Activated CD4-positive, alpha-beta T cell treated with anti-CD3 and anti-CD28 coated beads for 4 hours (primary cell): Measurements from ENCODE around the gene SEPTIN12.

Experiments
- DNase-seq, 2 donors: peaks; one replicate each; pipeline ENCODE4 v3.0.0-alpha.2; 2020

The SEPTIN12 gene, protein sequence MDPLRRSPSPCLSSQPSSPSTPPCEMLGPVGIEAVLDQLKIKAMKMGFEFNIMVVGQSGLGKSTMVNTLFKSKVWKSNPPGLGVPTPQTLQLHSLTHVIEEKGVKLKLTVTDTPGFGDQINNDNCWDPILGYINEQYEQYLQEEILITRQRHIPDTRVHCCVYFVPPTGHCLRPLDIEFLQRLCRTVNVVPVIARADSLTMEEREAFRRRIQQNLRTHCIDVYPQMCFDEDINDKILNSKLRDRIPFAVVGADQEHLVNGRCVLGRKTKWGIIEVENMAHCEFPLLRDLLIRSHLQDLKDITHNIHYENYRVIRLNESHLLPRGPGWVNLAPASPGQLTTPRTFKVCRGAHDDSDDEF

DNA sequence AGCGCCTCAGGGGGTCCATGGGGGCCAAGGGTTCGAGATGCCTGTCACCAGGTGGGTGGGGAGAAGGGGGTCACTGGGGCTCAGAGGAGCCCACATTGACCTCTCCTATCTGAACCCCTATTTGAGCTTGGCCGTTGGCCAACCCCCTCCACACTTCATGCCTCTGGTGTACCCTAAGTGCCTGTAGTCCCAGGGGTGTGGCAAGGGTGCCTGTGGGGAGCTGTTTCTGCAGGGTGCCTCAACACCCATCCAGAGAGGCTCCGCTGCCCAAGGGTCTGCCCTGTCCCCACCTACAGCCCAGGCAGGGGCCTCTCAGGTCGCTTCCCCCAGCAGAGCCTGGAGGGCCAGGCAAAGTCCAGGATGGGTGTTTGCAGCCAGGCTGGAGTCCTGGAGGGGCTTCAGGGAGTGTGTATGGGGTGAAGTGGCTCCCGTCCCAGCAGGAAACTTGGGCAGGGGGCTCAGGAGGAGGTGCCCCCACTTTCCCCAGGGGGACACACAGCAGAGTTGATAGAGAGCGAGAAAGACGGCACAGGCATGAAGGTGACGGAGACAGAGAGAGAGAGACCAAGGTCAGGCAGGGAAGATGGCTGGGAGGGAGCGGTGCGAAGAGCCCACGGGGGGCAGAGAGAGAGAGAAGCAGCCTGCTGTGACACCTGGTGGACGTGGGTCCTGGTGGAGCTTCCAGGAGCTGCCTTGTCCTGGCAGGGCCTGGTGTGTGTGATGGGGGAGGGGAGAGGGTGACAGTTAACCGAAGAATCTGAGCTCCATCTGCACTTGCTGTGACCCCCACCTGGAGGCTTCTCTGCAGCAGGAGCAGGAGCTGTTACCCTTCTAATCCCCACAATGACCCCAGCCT, at the start of gene SEPTIN12:
SEPTIN12 (minus strand) TSS at position 719 of the 856 bp plus-strand sequence; CDS start at position 19, 700 bp downstream.
- DNase-seq, result no peak

DNA sequence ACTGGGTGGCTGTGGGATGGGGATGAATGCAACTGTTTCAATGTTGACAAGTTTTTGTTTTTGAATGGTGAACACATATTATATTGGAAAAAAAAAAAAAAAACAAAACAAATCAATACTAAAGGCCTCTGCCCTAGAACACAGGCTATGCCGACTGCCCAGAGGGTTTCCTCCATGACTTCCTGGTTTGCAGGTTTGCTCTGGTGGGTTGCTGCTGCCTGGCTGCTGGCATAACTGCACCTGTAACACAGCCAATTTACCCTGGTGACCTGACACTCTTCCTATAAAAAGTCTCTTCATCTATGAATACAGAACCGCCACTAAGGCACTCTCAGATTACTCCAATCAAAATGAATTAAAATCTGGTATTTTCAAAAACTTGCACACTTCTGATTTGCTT, 48.6 kb upstream of the SEPTIN12 start:
- no peak for DNase-seq

DNA sequence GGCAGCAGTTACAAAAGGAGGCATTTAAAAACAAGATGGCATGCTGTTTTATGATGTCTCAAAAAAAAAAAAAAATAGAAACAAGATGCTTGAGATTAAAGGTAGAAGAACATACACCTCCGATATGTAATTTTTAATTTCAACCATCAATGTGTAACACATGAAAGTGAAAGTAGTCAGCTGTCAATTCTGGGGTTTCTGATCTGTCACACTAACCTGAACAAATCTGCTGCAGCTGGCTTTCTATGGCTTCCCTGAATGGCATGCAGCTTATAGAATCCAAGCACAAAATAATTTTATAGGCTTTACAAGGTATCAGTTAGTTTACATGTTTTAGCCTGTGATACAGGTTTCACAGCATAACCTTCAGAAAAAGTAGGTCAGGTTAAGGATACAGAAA, 45.4 kb upstream of the SEPTIN12 start:
- no peak for DNase-seq

DNA sequence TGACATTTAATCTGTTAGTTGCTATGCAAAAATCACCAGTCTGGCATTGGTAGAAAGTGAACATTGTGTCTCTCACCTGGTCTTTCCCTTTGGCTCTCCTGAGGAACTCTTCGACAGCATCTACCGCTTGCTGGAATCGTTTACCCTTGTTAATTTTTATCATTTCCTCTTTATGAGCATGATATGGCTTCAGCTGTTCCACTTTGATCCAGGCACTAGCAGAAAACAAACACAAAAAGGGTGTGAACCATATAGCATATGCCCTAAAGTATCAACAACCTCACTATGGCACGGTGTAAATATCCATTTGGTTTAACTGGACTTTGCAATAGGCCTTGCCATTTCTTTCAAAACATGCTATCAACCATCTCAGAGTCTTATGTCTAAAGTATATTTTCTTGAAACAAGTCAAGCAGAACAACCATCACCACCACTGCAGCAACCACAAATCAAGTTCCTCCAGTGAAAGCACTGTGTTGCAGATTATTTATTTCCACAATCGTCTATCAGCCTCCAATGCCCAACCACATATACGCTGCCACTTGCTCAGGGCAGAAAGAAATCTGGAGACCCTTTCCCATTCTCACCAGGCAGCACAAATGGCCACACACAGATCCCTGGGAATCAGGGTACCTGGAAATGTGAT, 44.7 kb upstream of the SEPTIN12 start:
- no peak for DNase-seq

DNA sequence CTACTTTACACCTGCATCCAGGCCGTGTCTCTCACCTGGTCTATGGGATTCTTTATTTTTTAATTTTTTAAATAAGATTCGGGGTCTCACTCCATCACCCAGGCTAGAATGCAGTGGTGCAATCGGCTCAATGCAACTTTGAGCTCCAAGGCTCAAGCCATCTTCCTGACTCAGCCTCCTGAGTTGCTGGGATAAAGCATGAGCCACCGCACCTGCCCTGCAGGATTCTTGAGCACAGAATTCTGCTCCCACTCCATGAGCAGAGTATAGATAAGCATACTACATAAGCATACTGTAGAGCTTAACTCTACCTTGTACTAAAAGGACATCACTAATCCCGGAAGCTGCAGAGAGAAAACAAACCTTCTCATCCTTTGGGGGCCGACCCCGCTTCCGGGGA, 43.5 kb upstream of the SEPTIN12 start:
- DNase-seq, result no peak

DNA sequence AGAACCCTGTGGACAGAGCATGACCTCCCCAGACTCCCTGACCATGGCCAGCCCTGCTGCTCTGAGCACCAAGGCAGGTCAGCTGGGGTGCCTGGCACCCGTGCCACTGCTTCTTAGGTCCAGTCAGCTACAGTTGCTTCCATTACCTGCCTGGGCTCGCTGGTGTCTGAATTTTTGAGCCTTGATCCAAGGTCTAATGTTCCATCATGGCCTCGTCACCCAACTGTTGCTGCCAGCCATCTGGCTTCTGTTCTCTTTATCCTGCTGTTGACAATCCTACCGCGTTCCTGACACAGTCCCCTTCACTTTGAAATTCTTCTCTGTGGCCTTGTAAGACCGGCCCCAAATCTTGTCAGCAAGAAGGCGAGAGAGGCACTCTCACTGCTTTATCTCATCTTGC, 42.3 kb upstream of the SEPTIN12 start:
- no peak for DNase-seq

DNA sequence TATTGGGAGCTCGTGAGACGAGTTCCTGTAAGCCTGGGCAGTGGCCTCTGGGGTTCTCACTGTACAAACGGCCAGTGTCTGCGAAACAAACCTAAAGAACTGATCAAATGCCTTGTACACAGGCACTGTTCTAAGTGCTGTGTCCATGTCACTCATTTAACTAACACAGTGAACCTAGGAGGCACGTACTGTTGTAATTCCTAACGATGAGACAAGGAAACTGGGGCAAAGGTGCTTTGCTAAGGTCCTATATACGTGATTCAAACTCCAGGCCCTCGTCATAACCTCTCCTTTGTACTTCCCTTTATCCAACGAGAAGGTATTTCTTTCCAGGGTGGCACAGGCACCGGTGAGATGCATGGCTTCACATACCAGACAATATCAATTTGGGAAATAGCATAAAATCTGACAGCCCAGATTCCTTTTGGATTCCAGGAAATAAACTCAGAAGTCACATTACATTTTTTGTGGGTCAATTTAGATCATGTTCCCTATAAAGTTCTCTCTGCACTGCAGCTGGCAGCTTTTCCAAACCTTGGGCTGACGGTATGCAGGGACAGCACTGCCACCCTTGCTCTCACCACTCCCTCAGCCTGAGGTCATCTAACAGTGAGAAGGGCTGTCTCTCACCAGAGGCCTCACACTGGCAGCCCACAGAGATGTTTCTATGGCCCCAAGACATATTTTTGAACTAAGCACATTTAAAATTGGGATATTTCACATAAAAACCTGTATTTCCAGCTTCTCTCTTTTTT, 40.6 kb upstream of the SEPTIN12 start:
- no peak for DNase-seq

DNA sequence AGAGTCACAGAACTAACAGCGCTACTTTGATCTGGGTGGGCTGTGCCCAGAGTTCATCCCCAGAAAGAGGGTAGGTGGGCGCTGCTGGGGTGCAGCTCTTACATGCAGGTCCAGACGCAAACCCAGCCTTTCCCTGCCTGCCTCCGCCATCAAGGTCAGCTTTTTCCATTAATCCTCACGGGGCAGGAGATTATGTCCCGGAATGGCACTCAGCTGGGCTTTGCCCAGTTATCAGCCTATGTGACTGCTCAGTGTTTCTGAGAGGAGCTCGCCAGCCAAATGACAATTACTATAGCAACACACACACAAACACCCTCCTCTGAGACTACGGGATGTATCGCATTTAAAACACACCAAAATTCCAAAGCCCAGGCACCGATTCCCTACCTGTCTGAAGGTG, 38.8 kb upstream of the SEPTIN12 start:
- DNase-seq, result no peak

DNA sequence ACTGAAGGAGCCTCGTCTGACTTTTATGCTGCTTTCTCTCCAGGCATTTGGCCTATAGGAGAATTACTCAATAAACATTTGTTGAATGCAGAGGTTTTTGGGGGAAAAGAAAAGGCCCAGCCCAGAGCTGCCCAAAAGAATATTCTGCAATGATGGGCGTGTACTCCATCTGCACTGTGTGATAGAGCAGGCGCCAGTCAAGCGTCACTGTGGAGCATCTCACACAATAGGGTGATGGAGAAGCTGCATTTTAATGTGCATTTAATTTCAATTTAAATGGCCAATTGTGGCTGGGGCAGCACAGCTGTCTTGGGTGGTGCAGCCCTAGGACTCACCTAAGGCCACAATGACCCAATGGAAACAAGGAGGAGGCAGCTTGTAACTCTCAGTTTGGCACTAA, 38.4 kb upstream of the SEPTIN12 start:
- DNase-seq, result no peak

DNA sequence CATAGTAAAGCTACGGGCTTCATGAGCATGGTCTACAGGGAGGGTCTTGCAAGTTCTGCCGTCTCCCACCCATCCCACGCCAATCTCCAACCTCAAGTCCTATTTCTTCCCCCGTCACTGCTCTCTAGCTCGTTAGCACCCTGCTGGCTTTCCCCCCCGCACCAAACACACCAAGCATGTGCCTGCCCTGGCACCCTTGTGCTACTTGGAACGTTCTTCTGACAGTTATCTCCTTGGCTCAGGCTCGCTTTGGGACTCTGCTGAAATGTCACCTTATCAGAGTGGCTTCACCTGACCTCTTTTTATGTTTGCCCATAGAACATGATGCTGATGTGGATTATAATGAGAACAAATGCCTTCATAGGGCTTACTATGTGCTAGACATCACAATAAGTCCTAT, 37.1 kb upstream of the SEPTIN12 start:
- no peak for DNase-seq

DNA sequence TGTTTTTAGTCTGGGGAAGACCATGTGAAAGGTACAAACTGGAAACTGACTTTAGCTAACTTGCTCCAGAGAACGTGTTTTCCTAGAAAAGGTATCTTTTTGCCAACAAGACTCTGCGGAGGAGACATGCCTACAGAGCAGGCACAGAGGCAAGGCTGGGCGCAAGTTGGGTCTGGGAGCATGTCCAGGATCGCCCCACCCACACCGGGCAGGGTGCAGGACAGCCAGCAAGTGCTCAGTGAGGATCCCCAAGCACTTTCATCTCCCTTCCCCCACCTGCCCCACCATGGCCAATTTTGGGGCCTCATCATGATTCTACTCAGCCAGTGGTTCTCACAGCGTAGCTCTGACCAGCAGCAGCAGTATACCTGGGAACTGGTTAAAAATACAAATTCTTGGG, 32.5 kb upstream of the SEPTIN12 start:
- DNase-seq, result no peak

DNA sequence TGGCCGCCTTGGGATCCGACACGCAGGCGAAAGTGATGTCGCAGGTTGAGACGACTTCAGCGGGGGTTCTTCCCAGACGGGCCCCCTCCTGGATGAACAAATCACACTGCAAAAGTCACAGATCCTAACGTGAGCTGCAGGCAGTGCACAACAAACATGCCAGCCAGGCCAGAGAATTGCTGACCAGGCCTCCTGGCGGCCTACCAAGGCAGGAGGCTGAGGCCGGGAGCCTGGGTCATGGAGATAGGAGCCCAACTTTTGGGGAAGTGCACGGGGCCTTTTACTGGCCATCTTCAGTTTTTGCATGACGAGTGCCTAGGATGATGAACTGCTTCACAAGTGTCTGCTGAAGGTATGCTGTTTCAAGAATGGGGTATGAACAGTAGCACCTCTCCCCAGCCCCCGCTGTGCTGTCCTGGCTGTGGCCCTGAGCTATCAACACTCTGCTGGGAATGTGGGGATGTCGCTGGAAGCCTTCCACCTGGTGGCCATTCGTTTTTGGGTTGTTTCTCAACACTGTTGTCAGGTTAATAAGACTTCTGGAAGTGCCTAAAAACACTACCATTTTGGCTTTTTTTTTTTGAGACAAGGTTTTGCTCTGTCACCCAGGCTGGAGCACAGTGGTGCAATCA, 26.5 kb upstream of the SEPTIN12 start:
- no peak for DNase-seq

DNA sequence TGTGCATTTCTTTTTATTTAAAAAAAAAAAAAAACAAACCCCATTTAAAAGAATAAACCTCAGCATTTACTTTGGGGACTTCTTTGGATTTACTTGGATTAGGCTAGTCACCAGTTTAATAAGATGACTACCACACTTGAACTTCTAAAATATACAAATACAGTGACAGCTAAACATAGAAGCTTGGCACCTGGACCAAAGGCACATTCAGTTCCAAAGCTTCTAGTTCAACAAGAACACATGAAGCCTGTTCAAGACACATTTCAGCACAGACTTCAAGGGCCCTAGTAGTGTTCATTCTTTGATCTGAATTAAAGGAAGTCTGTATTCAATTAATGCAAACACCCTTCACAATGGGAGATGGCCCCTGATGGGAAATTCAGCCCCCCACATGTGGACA, 25.9 kb upstream of the SEPTIN12 start:
- DNase-seq, result no peak

DNA sequence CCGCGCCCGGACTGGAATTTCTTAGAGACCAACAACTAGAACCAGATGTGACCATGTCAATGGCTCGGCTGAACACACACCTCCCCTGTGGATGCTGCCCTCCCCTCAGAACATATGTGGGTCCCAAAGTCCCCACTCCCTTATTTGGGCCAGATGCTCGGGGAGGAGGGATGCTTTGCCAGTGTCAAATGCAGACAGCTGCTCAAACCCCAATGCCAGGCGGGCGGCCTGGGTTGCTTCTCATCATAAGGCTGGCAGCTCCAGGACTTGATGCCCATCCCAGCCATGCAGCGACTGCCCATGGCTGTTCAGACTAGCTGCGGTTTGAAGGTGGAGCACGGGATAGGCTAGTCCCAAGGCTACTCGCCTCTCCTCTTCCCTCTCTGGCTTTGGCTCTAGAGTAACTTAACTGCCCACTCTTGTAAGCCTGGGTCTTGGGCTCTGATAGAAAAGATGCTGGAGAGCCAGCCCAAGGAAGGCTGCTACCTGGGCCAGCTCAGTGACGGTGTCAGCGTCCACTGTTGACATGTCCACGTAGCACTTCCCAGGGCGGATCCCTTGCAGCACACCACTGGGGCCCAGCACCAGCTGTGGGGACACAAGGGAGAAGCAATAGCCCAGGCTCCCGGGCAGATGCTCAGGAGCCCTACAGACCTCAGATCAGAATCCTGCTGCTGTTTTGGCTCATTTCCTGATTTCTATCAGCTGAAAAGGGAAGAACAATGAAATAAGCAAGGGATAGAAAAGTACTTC, 25.3 kb upstream of the SEPTIN12 start:
- no peak for DNase-seq

DNA sequence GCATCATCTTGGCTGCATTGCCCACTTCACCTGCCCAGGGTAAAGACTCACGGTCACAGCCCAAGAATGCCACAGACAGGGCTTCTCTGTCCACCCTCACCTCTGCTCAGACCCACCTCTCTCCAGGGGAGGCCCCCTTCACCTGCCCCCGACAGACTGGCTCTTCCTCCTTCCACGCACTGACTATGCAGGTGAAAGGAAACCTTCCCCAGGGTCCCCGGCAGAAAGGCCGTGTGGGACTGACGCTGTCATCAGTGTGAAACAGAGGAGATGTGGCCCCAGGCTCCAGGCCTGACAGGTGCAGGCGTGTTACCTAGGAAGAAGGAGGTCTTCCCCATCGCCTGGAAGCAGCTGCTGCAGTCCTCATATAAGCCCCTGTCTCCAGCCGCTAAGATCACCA, 23.6 kb upstream of the SEPTIN12 start:
- DNase-seq, result no peak

DNA sequence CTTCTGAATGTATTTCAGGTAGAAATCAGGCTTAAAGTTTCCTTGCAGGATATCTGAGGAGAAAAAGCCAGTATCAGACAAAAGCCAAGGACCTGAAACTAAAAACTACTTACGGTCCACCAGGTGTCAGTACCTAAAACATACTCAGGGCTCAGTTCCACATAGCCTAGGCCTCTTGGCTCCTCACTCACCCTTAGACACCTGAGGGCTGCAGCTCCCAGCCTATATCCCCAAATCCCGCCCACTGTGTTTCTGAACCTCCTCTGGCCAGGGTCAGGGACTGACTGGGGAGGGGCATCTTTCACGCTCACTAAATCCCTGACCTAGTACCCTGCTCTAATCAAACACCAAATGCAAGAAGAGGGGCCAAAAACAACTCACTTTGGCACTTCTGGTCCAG, 23.1 kb upstream of the SEPTIN12 start:
- no peak for DNase-seq

DNA sequence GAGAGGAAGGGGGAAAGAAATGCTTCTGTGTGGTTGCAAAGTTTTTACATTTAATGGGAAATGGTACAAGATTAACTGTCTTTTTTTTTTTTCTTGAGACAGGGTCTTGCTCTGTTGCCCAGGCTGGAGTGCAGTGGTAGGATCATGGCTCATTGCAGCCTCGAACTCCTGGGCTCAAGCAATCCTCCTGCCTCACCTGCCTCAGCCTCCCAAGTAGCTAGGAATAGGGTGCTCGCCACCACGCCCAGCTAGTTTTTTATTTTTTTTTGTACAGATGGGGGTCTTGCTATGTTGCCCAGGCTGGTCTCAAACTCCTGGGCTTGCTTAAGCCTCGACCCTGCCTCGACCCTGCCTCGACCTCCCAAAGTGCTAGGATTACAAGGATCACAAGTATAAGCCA, 18.1 kb upstream of the SEPTIN12 start:
- DNase-seq, result no peak

DNA sequence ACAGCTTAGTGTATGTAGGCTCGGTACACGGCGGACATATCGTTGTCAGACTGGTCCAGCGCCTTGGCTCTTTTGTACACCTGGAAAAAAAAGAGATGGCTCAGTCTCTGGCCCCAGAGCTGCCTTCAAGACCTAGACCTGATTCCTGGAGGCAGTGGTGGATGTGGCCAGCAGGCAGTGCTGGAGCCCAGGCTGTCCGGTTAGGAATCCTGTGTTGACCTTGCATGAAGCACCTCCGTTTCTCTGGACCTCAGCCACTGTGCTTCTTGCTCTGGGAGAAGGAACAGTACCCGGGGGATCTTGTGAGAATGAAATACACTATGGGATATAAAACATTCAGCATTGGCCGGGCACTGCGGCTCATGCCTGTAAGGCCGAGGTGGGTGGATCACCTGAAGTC, 17.1 kb upstream of the SEPTIN12 start:
- DNase-seq, result no peak

DNA sequence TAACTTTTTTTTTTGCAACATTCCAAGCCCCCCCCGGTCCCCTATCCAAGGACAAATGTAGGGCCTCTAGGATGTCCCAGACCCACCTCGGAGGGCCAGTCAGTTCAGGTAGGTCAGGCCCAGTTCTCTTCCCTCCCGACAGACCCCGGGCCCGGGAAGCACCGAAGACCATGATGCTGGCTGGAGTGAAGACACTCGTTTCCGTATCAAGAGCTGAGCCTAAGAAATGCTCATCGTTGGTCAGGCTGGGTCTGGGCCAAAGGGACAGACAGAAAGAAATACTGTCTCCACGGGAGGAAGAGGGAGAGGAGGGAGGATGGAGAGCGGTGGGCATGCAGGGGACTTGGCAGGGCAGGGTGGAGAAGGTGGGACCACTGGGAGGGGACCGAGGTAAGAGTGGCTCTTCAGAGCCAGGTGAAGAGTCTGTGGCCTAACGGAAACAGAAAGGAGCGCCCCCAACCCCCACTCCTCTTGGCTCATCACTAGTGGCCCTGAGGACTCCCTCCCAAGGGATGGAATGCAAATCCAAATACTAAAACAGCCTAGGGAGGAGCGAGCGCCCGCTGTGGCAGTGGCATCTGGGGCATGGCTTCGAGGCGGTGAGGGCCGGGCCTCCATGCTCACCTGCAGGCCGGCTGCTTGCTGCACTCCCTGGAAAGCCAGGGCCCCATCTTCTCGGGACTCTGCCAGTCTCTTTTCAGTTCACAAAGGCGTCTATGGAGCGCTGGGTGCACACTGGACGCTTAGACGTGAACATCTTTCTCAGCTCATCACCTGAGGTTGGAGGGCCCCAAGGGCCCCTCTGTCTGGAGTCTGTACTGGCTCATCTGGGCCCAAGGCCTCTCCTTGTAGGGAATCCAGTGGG, 16.0 kb upstream of the SEPTIN12 start:
- DNase-seq, result no peak

DNA sequence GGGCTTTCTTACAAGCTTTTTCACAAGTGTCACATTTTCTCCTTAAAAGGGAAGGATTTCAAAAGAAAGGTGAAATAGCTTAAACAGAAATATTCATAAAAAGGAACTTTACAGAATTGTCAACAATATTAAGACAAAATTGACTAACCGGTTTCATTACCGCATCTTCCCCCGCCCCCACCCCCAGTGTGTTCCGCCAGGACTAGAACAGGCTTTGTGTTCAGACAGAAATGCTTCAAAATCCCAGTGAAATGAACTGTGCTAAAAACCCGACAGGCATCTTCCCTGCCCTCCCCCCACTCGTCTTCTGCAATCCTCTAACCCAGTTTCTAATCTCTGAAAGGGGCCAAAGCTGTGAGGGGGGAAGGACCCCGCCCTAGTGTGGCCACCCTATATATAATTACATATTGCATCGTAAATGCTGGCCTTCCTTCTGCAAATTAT, 15.3 kb upstream of the SEPTIN12 start:
- DNase-seq, result no peak
